Measurements from ENCODE around the gene NR3C1.
A peak's percentile ranks its signal among the peaks of the same experiment; 100 is the strongest.

NR3C1 gene

DNA sequence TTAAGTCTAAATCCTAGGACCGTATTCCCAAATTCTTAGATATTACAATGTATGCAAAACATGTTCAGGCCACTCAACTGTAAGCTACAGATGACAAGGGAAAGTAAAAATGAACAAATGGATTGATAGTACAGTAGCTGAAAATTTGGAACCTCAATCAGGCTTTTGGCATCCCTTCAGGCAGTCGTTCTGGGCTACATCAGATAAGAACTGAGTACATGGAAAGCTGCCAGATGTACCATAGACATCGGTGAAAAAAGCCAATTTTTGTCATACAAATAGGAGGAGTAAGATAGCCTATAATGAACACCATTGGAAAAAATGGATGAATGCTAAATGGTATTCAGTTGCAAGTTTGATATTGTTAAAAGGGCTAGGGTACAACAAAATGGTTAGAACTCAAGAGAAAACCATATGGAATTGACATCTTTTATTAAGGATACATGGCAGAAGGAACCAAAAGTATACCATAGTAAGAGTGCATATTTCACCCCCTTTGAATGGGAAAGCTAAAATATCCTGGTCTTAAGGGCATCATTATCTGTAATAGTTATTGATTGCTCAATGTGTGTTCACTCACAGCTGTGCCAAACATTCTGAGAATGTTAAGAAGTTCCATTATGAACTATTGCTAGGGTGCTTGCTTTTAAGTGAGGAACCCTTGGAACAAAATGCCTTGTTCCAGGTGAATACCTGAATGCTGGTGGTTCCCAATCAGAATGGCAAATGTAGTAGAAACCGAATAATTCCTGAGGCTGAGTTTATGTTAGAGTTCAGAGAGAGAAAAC lies 86.4 kb downstream of the NR3C1 start:
- TF ChIP-seq, protein P1, sequence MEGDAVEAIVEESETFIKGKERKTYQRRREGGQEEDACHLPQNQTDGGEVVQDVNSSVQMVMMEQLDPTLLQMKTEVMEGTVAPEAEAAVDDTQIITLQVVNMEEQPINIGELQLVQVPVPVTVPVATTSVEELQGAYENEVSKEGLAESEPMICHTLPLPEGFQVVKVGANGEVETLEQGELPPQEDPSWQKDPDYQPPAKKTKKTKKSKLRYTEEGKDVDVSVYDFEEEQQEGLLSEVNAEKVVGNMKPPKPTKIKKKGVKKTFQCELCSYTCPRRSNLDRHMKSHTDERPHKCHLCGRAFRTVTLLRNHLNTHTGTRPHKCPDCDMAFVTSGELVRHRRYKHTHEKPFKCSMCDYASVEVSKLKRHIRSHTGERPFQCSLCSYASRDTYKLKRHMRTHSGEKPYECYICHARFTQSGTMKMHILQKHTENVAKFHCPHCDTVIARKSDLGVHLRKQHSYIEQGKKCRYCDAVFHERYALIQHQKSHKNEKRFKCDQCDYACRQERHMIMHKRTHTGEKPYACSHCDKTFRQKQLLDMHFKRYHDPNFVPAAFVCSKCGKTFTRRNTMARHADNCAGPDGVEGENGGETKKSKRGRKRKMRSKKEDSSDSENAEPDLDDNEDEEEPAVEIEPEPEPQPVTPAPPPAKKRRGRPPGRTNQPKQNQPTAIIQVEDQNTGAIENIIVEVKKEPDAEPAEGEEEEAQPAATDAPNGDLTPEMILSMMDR (IDR thresholded peaks at IDR 0.05; ENCODE audit: low read length, missing control alignments): no peak
- H3K4me3 ChIP-seq (replicated peaks; ENCODE audit: low read depth, low read length): no peak overlapping the region
- peak; percentile 53 for DNase-seq (ENCODE audit: low read depth)

DNA sequence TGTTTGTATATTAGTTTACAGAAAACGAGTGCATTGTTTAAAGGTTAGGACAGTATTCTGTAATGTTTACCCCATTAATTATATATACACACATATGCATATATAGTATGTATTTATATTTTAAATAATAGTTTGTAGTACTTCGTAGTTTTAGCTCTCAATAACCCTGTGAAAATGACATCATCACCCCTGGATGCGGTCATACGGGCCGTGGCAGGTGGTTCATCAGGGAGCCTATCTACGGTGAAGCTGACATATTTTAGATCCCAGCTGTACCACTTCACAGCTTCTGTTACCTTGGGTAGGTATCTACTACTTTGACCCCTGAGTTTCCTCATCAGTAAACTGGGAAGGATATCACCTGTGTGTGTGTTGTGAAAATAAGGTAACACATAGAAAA lies 87.1 kb downstream of the NR3C1 start:
- TF ChIP-seq, protein P1 (IDR thresholded peaks at IDR 0.05; ENCODE audit: low read length, missing control alignments): no peak
- H3K4me3 ChIP-seq (replicated peaks; ENCODE audit: low read depth, low read length): no peak overlapping the region
- DNase-seq (ENCODE audit: low read depth): no peak

DNA sequence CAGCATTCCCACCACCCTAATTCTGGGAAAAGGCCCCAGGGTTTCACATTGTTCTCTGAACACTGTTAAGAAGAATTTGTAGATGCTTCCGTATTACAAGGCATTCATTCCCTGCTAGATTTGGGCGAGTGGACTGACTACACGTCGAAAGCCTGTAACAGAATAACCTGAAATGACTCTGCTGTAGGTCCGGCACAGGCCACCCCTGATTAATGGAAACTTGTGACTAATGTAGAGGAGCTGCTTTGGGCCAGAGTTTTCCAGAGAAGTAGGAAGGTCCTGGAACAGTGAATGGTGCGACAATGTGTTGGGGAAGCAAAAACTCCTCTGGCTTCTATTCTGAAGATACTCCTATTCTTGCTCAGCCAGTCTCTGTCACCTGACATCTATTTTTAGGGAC lies 87.6 kb downstream of the NR3C1 start:
- TF ChIP-seq, protein P1 (IDR thresholded peaks at IDR 0.05; ENCODE audit: low read length, missing control alignments): no peak
- no peak overlapping the region for H3K4me3 ChIP-seq (replicated peaks; ENCODE audit: low read depth, low read length)
- DNase-seq (ENCODE audit: low read depth): no peak

DNA sequence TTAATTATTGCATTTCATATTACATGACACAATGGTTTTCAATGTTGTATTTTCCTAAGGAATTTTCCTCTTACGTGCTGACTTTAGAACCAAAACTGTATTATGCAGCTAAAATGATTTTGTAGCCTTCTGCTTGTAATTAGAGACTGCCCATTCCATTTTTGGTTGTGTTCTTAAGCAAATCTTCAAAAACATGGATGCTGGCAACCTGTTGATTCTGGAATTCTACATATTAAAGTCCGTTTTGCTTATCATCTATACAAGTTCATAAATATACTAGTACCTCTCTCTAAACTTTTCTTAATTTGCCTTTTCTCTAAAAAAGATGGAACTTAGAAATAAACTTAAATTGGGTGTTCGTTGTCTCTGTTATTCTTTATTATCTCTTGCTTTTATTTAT lies 88.3 kb downstream of the NR3C1 start:
- H3K4me3 ChIP-seq (replicated peaks; ENCODE audit: low read depth, low read length): no peak overlapping the region
- DNase-seq (ENCODE audit: low read depth): no peak
- TF ChIP-seq, protein P1 (IDR thresholded peaks at IDR 0.05; ENCODE audit: low read length, missing control alignments): no peak

DNA sequence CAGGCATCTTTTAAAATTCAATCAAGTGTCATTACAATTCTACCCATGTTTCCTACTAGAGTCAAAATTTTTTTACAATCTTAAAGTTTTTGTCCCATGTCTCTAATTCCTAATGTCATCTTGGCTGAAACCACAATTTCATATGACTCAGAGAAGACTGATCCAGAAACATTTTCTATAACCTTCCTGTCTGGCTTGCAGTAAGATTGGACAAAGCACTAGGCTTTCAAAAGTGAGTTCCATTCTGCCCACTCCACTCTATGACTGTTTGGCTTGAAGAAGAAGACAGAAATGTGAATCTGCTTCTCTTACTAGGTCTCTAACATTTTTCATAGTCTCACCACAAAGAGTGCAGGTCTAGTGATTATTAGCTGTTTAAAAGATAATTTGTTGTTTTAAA lies 88.8 kb downstream of the NR3C1 start:
- H3K4me3 ChIP-seq (replicated peaks; ENCODE audit: low read depth, low read length): no peak overlapping the region
- TF ChIP-seq, protein P1 (IDR thresholded peaks at IDR 0.05; ENCODE audit: low read length, missing control alignments): no peak
- DNase-seq (ENCODE audit: low read depth): peak; percentile 75

DNA sequence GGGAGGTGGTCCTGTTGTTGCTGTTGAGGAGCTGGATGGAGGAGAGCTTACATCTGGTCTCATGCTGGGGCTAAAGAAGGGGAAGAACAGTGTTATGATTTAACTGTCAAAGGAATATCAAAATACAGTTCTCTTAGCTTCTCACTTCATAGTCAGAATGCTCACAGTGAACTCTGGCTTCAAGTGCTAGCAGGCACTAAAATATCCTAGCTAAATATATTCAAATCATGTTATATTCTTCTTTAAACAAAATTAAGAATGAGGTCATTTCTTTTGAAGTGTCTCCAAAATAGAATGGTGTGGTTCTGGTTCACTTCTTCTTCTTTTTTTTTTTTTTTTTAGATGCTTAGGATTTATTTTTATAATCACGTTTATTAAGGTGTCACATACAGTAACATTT lies 89.4 kb downstream of the NR3C1 start:
- TF ChIP-seq, protein P1 (IDR thresholded peaks at IDR 0.05; ENCODE audit: low read length, missing control alignments): no peak
- no peak overlapping the region for H3K4me3 ChIP-seq (replicated peaks; ENCODE audit: low read depth, low read length)
- no peak for DNase-seq (ENCODE audit: low read depth)

DNA sequence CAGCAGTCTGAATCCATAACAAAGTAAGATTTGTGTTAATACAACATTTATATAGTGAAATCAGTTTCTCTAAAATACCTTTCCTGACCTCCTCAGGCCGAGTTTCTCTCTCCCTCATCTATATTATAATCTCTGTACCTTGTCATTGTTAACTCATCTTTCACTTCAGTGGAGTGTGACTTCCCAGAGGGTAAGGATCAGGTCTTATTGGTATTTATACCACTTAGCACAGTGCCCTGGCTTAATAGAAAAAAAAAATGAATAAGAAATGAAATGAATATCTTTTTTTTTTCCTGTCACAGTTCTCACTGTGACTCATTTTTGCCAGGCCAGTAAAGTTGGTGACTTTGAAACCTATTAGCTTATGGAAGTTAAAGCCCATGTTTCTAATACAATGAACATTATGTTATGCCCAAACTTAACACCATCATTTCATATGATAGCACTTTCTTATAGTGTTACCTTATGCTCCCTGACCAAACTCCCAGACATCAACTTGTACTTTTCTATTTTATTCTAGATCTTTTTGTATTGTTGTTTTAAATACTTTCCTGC lies 90.1 kb downstream of the NR3C1 start:
- TF ChIP-seq, protein P1 (IDR thresholded peaks at IDR 0.05; ENCODE audit: low read length, missing control alignments): no peak
- no peak for DNase-seq (ENCODE audit: low read depth)
- no peak overlapping the region for H3K4me3 ChIP-seq (replicated peaks; ENCODE audit: low read depth, low read length)
